Activated CD4-positive, alpha-beta T cell treated with anti-CD3 and anti-CD28 coated beads for 24 hours (primary cell): ENCODE data around the gene SCCPDH.

Experiments
- DNase-seq, 2 donors: peaks; one replicate each; pipeline ENCODE4 v3.0.0-alpha.2; 2020; ENCODE audit warnings: low read depth in 2 of 2

SCCPDH gene

DNA sequence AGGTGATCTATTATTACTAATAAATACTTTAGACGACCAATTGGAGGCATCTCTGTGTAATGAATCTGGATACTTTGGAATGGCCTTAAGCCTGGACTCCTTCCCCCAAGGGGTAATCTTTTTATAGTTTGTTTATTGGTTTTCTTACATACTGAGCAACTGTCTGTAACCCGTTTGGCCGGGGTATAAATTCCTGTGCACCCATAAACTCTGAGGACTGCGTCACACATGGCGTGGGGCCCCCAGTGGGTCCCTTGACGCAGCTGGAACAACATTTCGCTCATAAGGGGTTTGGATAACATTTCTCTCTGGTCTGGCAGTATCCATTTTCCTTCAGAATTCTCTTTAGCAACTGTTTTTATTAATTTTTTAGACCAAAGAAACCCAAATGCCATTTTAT lies 26.5 kb downstream of the SCCPDH start:
- DNase-seq, result no peak

DNA sequence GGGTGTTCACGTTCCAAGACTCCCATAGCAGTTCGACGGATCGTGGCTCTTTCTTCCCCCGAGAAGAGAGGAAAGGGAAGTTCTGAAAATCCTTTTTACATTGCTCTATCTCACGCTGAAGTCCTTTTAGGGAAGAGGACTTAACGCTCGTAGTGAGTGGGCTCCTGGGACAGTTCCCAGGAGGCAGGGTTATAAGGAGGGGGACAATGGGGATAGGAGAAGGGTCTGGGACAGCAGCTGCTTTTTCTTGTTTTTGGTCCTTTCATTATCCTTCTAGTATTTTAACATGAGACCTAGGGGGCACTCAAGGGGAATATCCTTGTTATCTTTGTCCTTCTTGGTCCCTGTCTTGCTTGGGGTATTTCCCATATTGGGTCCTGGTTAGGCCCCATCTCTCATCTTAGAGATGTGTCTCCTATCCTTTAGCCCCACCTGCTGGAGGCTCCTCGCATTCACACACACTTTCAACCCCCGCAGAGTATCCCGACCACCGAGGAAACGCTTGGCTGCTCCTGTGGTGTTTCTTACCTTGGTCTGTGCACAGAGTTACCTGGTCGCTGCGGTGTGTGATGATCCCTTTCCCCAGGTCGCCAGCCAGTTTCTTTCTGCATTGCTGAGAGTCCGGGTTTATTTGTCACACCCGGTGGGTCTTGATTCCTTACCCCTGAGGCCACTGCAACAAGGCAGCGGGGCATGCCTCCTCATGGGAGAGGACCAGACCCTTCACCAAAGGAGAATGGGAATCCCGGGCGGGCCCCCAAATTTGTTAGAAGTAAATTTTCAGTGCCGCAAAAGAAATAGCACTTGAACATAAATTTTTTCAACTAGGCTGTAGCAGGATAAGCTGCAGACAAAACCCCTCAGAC lies 29.7 kb downstream of the SCCPDH start:
- DNase-seq, result peak; percentile 26 to 38

DNA sequence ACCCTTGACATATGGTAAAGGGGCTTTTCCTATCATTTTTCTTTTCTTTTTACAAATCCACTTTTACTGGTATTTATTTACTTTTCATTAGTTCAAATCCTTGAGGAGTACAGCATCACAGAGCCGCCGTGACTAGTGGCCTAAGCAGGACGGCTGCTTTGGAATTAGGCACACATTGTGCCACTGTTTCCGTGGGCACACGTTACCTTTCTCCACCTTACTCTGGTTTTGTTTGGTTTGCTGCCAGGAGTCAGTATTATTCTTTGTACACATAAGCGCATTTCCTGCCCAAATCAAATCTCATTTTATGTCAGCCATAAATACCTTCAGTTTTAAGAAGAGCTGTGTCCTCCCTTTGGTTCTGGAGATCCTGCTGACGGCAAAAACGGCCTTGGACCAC lies 31.2 kb downstream of the SCCPDH start:
- DNase-seq, result no peak

DNA sequence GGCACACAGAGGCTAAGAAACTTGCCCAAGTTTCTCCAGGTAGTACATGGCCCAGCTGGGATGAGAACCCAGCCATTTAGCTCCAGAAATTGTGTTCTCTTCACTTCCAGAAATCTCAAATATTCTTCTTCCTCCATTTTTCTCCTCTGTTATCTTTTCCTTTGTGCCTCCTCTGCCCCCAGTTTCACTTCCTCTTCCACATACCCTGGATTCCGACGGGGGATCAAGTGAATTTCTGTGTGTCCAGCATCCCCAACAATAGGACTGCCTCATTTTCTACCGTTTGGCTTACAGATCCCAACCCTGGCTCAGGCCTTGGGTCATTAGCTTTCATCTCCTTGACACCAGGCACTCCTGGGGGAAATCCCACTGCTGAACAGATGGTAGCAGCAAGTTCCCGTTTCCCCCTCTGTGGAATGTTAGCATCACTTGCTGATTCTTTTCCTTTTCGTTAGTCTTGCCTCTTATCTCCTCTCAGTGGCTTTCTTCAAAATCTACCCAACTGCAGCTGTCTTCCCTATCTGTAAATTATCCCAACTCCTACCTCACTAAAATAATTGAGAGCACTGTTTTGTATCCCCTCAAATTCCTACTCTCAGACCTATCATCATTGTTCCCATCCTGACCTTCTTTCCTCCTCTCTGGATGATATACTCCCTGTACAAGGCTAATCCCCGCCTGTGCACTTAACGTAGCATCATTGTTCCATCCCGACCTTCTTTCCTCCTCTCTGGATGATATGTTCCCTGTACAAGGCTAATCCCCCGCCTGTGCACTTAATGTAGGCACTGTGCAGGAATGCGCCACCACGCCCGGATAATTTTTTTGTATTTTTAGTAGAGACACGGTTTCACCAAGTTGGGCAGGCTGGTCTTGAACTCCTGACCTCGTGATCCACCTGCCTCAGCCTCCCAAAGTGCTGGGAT lies 36.5 kb downstream of the SCCPDH start:
- no peak for DNase-seq

DNA sequence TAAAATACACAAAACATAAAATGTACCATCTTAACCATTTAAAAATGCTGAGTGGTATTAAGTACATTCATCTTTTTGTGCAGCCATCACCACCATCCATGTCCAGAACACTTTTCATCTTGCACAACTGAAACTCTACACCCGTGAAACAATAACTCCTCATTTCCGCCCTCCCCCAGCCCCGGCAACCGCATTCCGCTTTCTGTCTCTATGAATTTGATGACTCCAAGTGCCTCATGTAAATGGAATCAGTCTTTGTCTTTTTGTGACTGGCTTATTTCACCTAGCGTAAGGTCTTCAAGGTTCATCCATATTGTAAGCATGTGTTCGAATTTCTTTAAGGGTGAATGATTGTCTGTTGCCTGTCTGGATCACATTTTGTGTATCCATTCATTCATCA lies 37.2 kb downstream of the SCCPDH start:
- DNase-seq, result no peak

DNA sequence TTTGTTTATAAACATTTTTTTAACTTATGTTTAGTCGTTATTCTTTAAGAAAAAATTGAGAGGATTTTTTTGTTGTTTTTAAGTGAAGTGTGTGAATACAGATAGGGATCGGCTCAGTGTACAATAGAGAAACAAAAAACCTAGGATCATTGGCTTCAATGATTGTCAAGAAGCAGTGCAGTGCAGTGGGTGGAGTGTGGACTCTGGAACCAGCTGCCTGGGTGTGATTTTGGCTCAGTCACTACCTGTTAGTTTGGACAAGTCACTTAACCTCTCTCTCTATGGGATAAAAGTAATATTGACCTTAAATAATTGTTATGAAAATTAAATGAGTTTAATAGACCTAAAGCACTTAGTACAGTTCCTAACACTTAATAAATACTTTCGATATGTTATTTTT lies 41.3 kb downstream of the SCCPDH start:
- no peak for DNase-seq

DNA sequence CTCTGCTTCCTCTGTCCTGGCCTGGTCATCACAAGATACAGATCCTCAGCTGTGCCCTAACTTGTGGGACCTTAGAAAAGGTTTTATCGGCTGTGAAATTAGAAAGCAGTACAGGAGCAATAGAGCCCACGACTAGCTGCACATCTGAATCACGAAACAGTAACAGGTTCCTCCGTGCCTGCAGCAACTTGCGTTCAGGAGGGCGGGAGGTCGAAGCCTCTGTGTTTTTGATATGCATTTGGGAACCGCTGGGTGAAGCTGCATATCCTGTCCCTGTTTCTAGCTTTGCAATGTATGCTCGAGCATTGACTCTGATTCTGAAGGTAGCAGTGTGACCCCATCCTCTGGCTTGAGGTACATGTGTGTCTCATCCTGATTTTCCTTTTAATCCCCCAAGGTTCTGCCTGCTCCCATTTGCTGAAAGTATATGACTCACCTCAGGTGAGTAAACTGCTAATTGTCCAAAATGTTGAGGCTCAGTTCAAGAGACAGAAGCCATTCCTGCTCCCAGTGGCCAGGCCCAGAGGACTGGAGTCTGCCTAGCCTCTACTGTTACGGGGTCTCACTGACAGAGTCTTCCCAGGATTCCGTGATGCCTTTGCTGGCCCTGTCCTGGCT lies 44.3 kb downstream of the SCCPDH start:
- no peak for DNase-seq

DNA sequence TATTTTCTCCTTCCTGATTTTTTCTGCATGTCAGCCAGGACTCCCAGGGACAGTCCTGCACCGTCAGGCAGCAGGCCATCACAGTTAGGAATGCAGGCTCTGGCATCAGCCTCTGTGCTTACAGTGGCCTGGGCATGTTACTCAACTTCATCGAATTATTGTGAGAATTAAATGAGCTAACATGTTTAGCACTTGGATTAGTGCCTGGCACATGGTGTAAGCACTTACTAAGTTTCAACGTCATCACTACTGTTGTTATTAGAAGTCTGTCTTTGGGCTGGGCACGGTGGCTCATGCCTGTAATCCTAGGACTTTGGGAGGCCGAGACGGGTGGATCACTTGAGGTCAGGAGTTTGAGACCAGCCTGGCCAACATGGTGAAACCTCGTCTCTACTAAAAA lies 45.1 kb downstream of the SCCPDH start:
- no peak for DNase-seq

DNA sequence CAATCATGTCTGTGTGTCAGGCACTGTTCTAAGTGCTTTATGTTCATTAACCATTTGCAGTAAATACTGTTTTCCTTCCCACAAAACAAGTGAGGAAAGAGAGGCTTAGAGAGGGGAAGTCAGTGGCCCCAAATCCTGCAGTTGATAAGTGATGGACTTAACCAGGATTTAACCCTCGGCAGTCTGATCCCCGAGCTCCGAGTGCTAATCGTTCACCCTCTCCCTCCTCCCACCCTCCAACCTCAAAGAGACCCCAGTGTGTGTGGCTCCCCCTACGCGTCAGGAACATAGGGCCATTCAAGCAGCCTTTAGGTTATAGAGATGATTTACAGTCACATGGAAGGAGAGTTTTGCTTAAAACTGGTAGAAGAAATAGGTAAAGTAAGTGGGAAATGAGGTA lies 47.2 kb downstream of the SCCPDH start:
- DNase-seq, result no peak

DNA sequence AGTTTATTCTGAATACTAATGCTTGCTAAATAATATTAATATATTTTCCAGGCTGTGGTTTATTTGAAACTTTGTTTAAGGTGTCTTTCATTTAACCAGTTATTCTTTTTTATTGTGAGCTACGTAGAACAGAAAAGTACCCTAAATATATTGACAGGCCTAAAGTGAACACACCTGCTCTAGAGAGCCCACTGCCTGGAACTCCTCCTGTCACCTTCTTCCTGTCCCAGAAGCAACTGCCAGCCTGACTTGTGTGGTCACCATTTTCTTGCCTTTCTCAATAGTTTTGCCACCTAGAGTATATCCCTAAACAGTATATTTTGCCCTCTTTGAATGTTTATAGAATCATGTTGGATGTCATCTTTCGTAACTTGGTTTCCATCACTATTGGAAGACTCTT lies 48.5 kb downstream of the SCCPDH start:
- no peak for DNase-seq

DNA sequence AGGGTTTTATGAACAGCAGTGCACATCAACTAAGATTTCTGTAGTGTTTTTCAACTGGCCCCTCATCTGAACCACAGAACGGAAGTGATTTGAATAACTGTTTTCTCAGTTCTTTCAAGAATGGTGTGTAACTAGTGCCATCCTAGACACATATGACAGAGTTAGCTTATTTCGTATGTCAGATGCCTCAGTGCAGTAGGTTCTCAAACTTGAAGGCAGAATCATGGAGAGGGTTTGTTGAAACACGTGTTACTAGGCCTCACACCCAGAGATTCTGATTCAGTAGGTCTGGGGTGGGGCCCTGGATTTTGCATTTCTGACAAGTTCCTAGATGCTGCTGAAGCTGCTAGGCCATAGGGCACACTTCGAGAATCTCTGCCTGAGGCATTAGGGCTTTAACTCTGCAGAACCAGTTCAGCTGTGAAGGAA lies 49.0 kb downstream of the SCCPDH start:
- DNase-seq, result no peak

DNA sequence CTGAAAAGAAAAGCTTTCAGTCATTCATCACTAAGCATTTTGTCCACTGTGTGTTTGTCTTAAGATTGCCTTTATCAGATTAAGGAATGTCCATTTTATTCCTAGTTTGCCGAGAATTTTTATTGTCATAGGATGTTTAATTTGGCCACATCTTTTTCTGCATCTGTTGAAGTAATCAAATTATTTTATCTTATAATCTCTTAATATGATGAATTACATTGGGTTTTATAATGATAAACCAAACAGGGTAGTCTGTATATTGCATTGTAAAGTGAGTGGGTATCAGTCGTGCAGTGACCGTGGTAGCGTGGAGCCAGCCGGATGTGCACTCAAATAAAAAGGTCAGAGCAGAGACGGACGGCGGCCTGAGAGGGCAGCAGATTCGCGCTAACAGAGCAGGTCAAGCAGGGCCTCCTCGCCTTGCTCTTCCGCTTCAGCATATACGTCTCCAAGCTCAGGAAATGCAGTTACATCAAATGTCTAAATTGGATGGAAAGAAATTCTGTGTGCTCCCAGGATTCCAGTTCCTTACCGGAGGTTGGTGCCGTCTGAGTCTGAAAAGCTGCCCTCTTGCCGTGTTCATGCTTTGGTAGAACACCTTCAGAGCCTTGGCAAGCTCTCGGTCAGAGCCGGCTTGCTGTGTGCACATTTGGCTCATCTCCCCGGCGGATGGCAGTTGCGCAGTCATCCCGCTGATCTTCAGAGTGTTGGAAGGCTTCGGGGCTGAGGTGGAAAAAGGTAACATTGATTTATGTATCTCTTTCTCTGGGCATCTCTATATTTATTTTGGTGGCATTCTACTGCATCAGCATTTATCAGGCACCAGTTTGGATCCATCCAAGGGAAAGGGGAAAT lies 51.5 kb downstream of the SCCPDH start:
- DNase-seq, result no peak

DNA sequence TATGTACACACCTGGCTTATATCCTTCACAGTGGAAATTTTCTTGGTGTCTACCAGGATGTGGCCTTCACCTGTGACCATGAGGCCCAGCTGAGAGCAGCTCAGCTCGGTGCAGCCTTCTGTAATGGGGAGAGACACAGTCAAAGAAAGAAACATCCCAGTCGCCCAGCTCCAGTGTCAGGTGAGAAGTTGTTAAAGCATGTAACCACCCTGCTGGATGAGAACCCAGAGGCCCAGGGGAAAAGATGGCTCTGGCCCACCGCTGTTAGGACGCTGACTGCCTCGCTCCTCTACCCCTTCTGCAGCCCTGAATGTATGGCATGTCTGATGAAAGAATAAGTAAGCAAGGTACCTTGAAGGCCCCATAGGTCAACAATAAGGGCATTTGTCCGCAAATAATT lies 52.7 kb downstream of the SCCPDH start:
- no peak for DNase-seq

DNA sequence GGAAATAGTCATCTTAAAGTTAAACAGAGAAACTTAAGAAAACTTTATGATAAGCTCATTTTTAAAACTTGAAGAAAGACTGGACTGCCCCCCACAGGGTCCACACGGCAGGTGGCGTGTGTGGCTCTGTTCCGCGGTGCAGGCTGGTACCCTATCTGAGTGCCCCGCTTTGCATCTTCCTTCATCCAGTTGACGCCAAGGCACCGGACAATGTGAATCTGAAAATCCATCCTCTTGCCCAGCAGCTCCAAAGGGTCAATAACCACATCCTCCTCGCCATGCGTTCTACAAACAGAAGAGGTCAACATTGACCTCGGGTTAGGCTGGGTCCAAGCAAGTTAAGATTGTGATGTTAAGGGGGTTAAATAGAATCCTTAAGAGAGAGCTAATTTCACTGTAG lies 54.5 kb downstream of the SCCPDH start:
- no peak for DNase-seq

DNA sequence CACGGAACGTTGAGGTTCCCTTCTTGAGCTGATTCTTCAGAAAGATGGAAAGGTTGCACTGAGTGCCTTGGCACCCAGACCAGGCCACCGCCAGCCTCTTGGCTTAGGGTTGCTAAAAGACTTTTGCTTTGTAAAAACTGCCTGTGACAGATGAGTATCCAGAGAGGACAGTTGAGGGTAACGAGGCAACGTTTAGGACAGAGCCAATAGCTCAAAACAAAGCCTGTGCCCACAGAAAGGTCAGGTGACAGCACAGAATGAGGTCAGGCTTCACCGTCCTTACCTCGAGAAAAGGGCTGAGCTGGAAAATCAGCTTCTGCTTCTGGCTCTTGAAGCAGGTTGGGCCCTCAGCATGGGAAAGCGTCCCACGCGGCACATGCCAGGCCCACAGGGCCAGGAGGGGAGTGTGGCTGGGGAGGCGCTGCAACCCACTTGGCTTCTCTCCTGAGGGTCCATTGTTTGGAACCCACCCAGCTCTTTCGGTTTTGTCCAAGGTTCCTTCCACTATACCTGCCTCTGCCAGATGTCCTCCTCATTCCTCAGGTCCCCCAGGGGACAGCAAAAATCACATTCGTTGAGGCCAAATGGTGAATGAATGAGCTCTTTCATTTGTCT lies 55.5 kb downstream of the SCCPDH start:
- no peak for DNase-seq

DNA sequence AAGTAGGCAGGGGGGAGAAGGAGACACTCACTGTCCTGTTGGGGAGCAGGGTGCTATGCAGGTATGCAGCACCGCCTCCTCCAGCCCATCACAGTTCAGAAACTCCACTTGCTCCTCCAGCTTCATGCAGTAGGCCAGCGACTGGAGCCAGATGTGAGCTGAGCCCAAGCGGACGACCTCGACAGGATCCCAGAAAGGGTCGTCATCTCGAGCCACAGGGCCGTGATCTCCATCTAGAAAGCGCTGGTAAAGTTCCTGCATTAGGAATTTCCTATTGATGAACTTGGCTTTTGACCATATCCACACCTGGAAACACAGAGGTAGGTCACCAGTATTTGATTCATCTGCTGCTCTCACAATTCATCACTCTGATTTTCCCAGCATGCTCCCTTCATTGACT lies 56.1 kb downstream of the SCCPDH start:
- no peak for DNase-seq

DNA sequence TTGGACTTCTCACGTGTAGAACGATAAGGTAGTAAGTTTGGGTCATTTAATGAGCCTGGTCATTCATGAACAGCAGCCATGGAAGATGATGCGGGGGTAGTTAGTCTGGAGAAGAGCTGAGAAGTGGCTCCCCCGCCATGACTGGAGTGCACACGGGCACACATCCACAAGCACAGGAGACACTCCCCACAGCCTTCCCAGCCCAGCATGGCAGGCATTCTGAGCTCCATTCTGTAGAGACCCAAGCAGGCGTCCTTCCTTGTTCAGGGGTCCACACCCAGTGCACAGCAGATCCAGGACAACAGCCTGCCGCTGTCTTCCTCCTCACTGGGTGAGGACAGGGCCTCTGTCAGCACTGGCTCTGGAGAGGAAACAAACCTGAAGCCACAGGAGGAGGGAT lies 57.0 kb downstream of the SCCPDH start:
- no peak for DNase-seq

DNA sequence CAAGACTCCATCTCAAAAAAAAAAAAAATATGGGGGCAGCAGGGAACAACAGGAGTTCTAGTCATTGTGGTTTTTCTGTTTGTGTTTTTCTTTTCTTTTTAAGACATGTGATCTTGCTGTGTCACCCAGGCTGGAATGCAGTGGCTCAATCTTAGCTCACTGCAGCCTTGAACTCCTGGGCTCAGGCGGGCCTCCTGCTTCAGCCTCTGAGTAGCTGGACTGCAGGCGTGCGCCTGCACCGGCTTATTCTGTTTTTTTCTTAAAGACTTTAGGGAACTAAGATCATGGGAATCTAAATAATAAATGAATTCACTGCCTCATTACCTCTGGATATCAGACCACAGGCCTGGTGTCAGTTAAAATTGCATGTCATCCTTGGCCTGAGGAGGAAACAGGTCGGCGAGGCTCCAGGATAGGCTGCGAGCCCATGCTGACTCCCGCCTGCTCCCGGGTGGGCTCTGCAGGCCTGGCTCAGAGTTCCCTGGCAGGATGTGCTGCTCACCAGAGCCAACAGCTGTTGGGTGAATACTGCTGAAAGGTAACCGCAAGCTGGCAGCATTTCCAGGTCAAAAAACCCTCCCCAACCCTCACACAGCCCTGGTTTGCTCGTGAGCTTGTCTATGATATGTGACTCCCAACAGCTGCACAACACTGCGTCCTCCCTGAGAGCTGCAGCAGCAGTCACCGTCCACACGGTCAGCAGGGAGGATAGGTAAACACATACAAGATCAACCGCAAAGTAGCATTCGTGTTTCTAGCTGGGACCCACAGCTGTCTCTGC lies 58.1 kb downstream of the SCCPDH start:
- no peak for DNase-seq

DNA sequence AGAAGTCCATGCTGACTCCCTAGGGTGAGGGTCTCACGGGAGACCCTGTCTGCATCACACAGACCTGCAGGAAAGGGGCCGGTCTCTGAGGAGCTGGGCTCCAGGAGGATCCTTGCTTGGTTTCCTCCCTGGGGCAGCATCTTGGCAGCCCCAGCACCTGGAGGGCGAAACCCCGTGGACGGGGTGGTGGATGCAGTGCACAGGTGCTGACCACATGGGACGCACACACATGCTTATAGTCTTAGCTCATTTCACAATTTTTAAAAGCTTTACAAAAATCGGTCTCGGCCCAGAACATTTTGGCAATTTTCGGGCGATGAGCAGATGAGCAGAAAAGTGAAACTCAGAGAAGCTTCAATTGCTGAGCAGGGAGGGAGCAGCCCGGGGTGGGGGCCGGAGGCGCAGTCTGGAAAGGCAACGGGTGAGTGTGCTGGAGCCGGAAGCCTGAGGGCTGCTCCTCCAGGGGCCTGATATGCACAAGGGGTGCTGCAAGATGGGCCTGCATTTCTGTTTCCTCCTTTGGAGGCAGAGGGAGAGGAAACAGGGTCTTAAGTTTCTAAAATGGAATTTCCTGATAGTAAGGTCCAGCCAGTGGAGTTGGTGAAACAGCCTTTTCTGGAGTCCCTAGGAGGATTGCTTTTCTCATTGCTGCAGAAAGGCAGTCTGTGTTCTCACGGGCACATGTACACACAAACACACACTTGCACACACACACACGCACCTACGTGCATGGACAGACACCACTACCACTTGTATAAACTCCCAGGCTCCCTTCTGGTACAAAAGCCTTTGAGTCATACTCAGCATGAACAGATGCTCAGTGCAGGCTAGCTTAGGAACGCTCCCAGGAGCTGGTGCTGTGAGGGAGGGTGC lies 60.6 kb downstream of the SCCPDH start:
- no peak for DNase-seq
